Measurements from ENCODE around the gene CMYA5. TPM values are rescaled to one million over a fixed set of nuclear protein-coding genes. Genes with fewer than 3 reads are reported as not detected.

CMYA5 gene
- total RNA-seq, 1 experiment from 2014 or later: 0.22 TPM

- H3K9me2 ChIP-seq (ENCODE audit: insufficient read depth): no peaks in the 10 kb centered on the region
- H4K20me1 ChIP-seq (ENCODE audit: insufficient read depth): 0 out of 2 replicates have a peak, but pooled peaks cover 9% of the 10 kb centered on the region
- H3K4me2 ChIP-seq (ENCODE audit: low read length): no peak overlapping the region
- H3K4me1 ChIP-seq (ENCODE audit: control insufficient read depth in 1 of 2, insufficient read depth in 2 of 2, low read length in 2 of 2): no peaks in the 10 kb centered on the region
- no peaks in the 10 kb centered on the region for H3K27me3 ChIP-seq (ENCODE audit: insufficient read depth, low read length)
- ATAC-seq (no peak), DNase-seq (ENCODE audit: low read depth, low spot score) (no peak)
- POLR2A ChIA-PET: no interaction called here
- no peak overlapping the region for H3K27ac ChIP-seq (ENCODE audit: low read depth, low read length)
- RAD21 ChIA-PET (ENCODE audit: low non-redundant PET in 1 of 2, low total read pairs in 2 of 2, uncharacterized antibody in 2 of 2, unreplicated experiment in 2 of 2): no interaction called here
- intact Hi-C loops (cut with micrococcal nuclease): no loop called here
- peaks cover 9% of the 10 kb centered on the region; the same call in 1 of the 2 replicates for H3K79me2 ChIP-seq (ENCODE audit: insufficient read depth, low read length)
- TF ChIP-seq EZH2phosphoT487 (IDR thresholded peaks at IDR 0.05; ENCODE audit: borderline replicate concordance) (no peak), ZBTB33 (IDR thresholded peaks at IDR 0.05; ENCODE audit: extremely low read depth, insufficient replicate concordance, low read length) (no peak), EZH2 (IDR thresholded peaks at IDR 0.05) (no peak), ELF1 (IDR thresholded peaks at IDR 0.05; ENCODE audit: borderline replicate concordance, low read depth) (no peak), ATF3 (IDR thresholded peaks at IDR 0.05) (no peak), JUND (IDR thresholded peaks at IDR 0.05) (no peak), SRF (IDR thresholded peaks at IDR 0.05; ENCODE audit: low read depth) (no peak), CEBPB (IDR thresholded peaks at IDR 0.05; ENCODE audit: low read depth) (no peak), SP1 (IDR thresholded peaks at IDR 0.05; ENCODE audit: low read depth) (no peak), ZFX (IDR thresholded peaks at IDR 0.05) (no peak), CBX3 (IDR thresholded peaks at IDR 0.05; ENCODE audit: low read depth) (no peak), YY1 (IDR thresholded peaks at IDR 0.05; ENCODE audit: extremely low read depth, insufficient replicate concordance, low read depth, low read length) (no peak), REST (IDR thresholded peaks at IDR 0.05; ENCODE audit: low read depth) (no peak), TCF7L2 (IDR thresholded peaks at IDR 0.05; ENCODE audit: borderline replicate concordance, extremely low read depth, insufficient read depth, insufficient read length) (no peak), CTCF (IDR thresholded peaks at IDR 0.05 in 2 of 3, conservative IDR thresholded peaks at IDR 0.05 in 1 of 3; ENCODE audit: borderline replicate concordance in 1 of 3, insufficient read depth in 1 of 3, low read depth in 2 of 3, low read length in 2 of 3) (no peak), FOSL1 (IDR thresholded peaks at IDR 0.05; ENCODE audit: low read depth) (no peak), ZNF274 (IDR thresholded peaks at IDR 0.05; ENCODE audit: low read depth, low read length) (no peak), EGR1 (IDR thresholded peaks at IDR 0.05; ENCODE audit: low read depth) (no peak), SIN3A (IDR thresholded peaks at IDR 0.05; ENCODE audit: low read depth) (no peak)
- no peak overlapping the region for H3K9ac ChIP-seq (ENCODE audit: low read length)
- CTCF ChIA-PET: no interaction called here
- no peaks in the 10 kb centered on the region for H3K9me3 ChIP-seq (ENCODE audit: control insufficient read depth in 1 of 2, insufficient read depth in 1 of 2, low read depth in 1 of 2, low read length in 2 of 2)
- H2AFZ ChIP-seq (ENCODE audit: low read depth, low read length, poor library complexity, severe bottlenecking): no peak overlapping the region
- no peak overlapping the region for H3K4me3 ChIP-seq (replicated peaks in 1 of 2; ENCODE audit: low read depth in 1 of 2, low read length in 2 of 2)
- peaks cover 16 to 21% of the 10 kb centered on the region in 2 experiments; a peak in 3 of 4 replicates for H3K36me3 ChIP-seq (ENCODE audit: control insufficient read depth in 1 of 2, insufficient read depth in 2 of 2, low read length in 2 of 2)
- BruUV-seq (replicated peaks): no TSS peak
Observed at GRCh38 chr5:79642210-79642609, 47.4 kb upstream of the CMYA5 start.

Data from HCT116 (cell line).